MM.1S (cell line): Measurements from ENCODE around the gene ATL2.
"Not testable (repeated sequence)": the region's sequence is repeated elsewhere in the genome, so short reads cannot be mapped to it uniquely, and the experiment has no call there.

Experiments used
- DNase-seq: peaks from one replicate; pipeline ENCODE4 v3.0.0-alpha.2; 2015
- H2AFZ ChIP-seq: fragments of 300-600 bp; sonication (generic); 2 replicates; pipeline ENCODE4 v1.6.0; 2016; ENCODE audit warnings: antibody characterized with exemption, low read length
- H3F3A ChIP-seq: fragments of 300-600 bp; sonication (generic); 2 replicates; pipeline ENCODE4 v1.6.1; 2016; ENCODE audit warnings: mild to moderate bottlenecking, antibody characterized with exemption, low read length, moderate library complexity, mixed read lengths; ENCODE audit not compliant: insufficient read depth
- H3K27ac ChIP-seq: fragments of 300-600 bp; sonication (generic); 2 replicates; pipeline ENCODE4 v1.5.1; 2016; ENCODE audit warnings: mild to moderate bottlenecking, low read length
- H3K27me3 ChIP-seq: fragments of 300-600 bp; sonication (generic); replicated peaks from 2 replicates; pipeline ENCODE4 v1.6.0; 2016; ENCODE audit warnings: low read length; ENCODE audit not compliant: insufficient read depth
- H3K36me3 ChIP-seq: fragments of 300-600 bp; sonication (generic); replicated peaks from 2 replicates; pipeline ENCODE4 v1.6.1; 2016; ENCODE audit warnings: mild to moderate bottlenecking, low read length, mixed read lengths; ENCODE audit not compliant: insufficient read depth
- H3K4me1 ChIP-seq: fragments of 300-600 bp; sonication (generic); 2 replicates; pipeline ENCODE4 v1.6.1; 2016; ENCODE audit warnings: low read length, mixed read lengths
- H3K4me2 ChIP-seq: fragments of 300-600 bp; sonication (generic); 2 replicates; pipeline ENCODE4 v1.6.0; 2016; ENCODE audit warnings: low read depth, low read length
- H3K4me3 ChIP-seq: fragments of 300-600 bp; sonication (generic); 2 replicates; pipeline ENCODE4 v1.5.1; 2016; ENCODE audit warnings: low read length, mixed read lengths
- H3K79me2 ChIP-seq: fragments of 300-600 bp; sonication (generic); 2 replicates; pipeline ENCODE4 v1.6.1; 2016; ENCODE audit warnings: mixed run types, low read length, mixed read lengths
- H3K9ac ChIP-seq: fragments of 300-600 bp; sonication (generic); 2 replicates; pipeline ENCODE4 v1.6.1; 2016; ENCODE audit warnings: low read length, mixed read lengths
- H3K9me2 ChIP-seq: fragments of 300-600 bp; sonication (generic); replicated peaks from 2 replicates; pipeline ENCODE4 v1.6.1; 2016; ENCODE audit warnings: mild to moderate bottlenecking, low read length, mixed read lengths; ENCODE audit not compliant: insufficient read depth
- H3K9me3 ChIP-seq: fragments of 300-600 bp; sonication (generic); replicated peaks from 2 replicates; pipeline ENCODE4 v1.6.1; 2016; ENCODE audit warnings: mild to moderate bottlenecking, low read length, mixed read lengths; ENCODE audit not compliant: insufficient read depth
- H4K20me1 ChIP-seq: fragments of 300-600 bp; sonication (generic); 2 replicates; pipeline ENCODE4 v1.6.1; 2016; ENCODE audit warnings: mild to moderate bottlenecking, low read length, moderate library complexity, mixed read lengths; ENCODE audit not compliant: insufficient read depth
- EZH2 ChIP-seq: fragments of 300-600 bp; sonication (generic); optimal IDR thresholded peaks from 2 replicates; pipeline ENCODE3; 2017; ENCODE audit warnings: low read depth, mild to moderate bottlenecking, antibody characterized with exemption, low read length, mixed read lengths
- EZH2phosphoT487 ChIP-seq: fragments of 300-600 bp; sonication (generic); IDR thresholded peaks from 2 replicates; pipeline ENCODE4 v1.6.1; 2018; ENCODE audit warnings: antibody characterized with exemption, low read length
- TF ChIP-seq, protein P1 (sequence below): fragments of 300-600 bp; sonication (generic); IDR thresholded peaks from 2 replicates; pipeline ENCODE4 v1.5.1; 2016; ENCODE audit warnings: antibody characterized with exemption, low read length, mixed read lengths

ATL2 gene

DNA sequence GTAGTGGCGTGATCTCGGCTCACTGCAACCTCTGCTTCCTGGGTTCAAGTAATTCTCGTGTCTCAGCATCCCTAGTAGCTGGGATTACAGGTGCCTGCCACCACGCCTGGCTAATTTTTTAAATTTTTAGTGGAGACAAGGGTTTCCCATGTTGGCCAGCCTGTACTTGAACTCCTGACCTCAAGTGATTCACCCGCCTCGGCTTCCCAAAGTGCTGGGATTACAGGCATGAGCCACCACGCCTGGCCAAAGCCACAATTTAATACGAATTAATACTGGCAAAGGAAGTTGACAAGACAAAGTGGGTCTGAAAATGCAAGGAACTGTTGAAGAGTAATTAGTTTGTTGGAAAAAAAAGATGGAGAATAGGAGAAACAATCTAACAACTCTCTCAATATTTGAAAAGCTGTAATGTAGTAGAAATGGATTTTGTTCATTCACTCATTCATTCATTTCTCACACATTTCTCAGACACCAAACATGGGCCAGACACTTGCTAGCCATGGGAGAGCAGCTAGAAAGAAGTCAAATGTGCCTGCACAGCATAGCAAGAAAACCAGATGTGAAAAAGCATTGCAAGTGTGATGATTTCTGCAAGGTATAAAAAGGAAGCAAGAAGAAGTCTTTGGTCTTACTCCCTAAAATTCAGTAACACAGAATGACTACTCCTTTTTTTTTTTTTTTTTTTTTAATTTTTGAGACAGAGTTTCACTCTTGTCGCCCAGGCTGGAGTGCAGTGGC is 39.4 kb upstream of the ATL2 start:
- no peak overlapping the region for H2AFZ ChIP-seq
- H3K4me1 ChIP-seq = no peaks in the 10 kb centered on the region
- TF ChIP-seq, protein P1, sequence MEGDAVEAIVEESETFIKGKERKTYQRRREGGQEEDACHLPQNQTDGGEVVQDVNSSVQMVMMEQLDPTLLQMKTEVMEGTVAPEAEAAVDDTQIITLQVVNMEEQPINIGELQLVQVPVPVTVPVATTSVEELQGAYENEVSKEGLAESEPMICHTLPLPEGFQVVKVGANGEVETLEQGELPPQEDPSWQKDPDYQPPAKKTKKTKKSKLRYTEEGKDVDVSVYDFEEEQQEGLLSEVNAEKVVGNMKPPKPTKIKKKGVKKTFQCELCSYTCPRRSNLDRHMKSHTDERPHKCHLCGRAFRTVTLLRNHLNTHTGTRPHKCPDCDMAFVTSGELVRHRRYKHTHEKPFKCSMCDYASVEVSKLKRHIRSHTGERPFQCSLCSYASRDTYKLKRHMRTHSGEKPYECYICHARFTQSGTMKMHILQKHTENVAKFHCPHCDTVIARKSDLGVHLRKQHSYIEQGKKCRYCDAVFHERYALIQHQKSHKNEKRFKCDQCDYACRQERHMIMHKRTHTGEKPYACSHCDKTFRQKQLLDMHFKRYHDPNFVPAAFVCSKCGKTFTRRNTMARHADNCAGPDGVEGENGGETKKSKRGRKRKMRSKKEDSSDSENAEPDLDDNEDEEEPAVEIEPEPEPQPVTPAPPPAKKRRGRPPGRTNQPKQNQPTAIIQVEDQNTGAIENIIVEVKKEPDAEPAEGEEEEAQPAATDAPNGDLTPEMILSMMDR = no peak
- TF ChIP-seq EZH2 (no peak), EZH2phosphoT487 (no peak)
- no peaks in the 10 kb centered on the region for H3K9me2 ChIP-seq
- H4K20me1 ChIP-seq = no peaks in the 10 kb centered on the region
- H3K36me3 ChIP-seq = no peaks in the 10 kb centered on the region
- no peak overlapping the region for H3K4me2 ChIP-seq
- no peak overlapping the region for H3K4me3 ChIP-seq
- no peak overlapping the region for H3K27ac ChIP-seq
- no peaks in the 10 kb centered on the region for H3K9me3 ChIP-seq
- no peak overlapping the region for H3K9ac ChIP-seq
- no peaks in the 10 kb centered on the region for H3K27me3 ChIP-seq
- no peak for DNase-seq
- H3F3A ChIP-seq = no peaks in the 10 kb centered on the region
- no peaks in the 10 kb centered on the region for H3K79me2 ChIP-seq

DNA sequence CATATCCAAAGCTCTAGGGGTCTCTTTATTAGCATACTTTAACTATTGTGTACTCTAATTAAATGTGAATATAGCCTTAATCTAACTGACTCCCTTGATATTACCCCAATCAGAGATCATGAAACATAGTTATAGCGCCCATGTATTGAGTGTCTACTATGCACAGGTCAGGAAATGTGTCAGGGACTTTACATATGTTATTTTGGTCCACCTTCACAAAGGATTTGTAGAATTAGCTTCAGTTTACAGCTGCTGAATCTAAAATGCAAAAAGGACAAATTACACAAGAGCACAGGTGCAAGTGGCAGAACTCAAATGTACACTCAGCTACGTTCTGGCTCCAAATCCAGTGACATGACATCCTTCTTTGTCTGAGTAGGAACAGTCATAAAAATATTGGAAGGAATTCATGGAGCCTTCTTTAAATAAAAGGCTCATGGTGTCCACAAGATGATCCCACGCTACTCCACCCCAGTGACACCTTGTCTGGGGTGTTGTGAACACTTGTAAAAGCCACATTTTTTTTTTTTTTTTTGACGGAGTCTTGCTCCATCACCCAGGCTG is 38.7 kb upstream of the ATL2 start:
- no peaks in the 10 kb centered on the region for H3K79me2 ChIP-seq
- H3K9me2 ChIP-seq = no peaks in the 10 kb centered on the region
- H3F3A ChIP-seq = no peaks in the 10 kb centered on the region
- H3K27me3 ChIP-seq = no peaks in the 10 kb centered on the region
- no peak overlapping the region for H3K27ac ChIP-seq
- H3K4me2 ChIP-seq = no peak overlapping the region
- H3K9ac ChIP-seq = no peak overlapping the region
- H3K4me1 ChIP-seq = no peaks in the 10 kb centered on the region
- no peaks in the 10 kb centered on the region for H4K20me1 ChIP-seq
- no peaks in the 10 kb centered on the region for H3K36me3 ChIP-seq
- no peak overlapping the region for H3K4me3 ChIP-seq
- no peak overlapping the region for H2AFZ ChIP-seq
- TF ChIP-seq EZH2phosphoT487 (no peak), EZH2 (no peak)
- TF ChIP-seq, protein P1 = no peak
- no peaks in the 10 kb centered on the region for H3K9me3 ChIP-seq
- DNase-seq = no peak

DNA sequence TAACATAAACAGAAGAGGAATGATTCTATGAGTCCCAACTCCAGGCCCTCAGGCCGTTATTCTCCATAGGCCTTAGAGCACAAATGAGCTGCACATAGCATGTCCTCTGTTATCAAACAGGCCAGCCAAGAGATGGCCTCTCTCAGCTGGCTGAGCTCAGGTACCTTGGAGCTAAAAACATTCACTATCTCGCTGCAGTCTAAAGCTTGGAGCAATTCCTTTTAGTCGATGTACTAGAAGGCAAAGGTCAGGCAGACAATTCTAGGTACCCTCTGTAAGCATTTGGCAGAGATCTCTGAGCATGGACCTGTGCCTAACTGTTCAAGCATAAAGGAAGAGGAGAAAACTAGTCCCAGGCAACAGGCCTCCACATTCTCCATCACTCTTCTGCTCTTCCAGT is 38.0 kb upstream of the ATL2 start:
- Histone ChIP-seq H3K27me3 (no peaks in the 10 kb centered on the region), H3K9me2 (no peaks in the 10 kb centered on the region), H3K36me3 (no peaks in the 10 kb centered on the region), H3K27ac (no peak overlapping the region), H3K79me2 (no peaks in the 10 kb centered on the region), H2AFZ (no peak overlapping the region), H3F3A (peaks cover 3% of the 10 kb centered on the region), H3K9ac (no peak overlapping the region), H4K20me1 (no peaks in the 10 kb centered on the region), H3K4me2 (no peak overlapping the region), H3K4me3 (no peak overlapping the region), H3K4me1 (peaks cover 4% of the 10 kb centered on the region), H3K9me3 (no peaks in the 10 kb centered on the region)
- TF ChIP-seq, protein P1 = no peak
- no peak for TF ChIP-seq EZH2
- no peak for TF ChIP-seq EZH2phosphoT487
- DNase-seq = no peak

DNA sequence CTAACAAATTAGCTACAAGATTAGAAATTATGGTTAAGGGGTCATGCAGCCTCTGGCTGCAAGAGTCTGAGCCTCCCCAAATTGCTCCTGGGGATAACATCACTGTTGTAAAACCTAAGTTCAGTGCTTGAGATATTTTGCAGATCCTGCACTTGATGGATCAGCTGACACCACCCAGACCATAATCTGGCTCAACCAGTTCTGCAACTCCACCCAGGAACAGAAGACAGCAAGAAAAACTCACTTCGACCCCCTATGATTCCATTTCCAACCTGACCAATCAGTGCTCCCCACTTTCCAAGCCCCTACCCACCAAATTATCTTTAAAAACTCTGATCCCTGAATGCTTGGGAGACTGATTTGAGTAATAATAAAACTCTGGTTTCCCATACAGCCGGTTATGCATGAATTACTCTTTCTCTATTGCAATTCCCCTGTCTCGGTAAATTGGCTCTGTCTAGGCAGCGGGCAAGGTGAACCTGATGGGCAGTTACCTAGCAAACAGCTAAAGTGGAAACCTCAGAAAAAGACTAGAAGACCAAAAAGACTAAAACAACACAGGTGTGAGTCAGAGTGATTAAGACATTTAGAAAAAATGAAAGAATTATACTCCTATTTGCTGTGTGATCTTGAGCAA is 35.3 kb upstream of the ATL2 start:
- not testable (repeated sequence) for H3K27ac ChIP-seq, DNase-seq, H3K27me3 ChIP-seq

More for the DNA sequence above, 35.3 kb upstream of the ATL2 start:
- H3K36me3 ChIP-seq, H4K20me1 ChIP-seq, H3K79me2 ChIP-seq, H3K9me3 ChIP-seq, H3K9me2 ChIP-seq, H3K9ac ChIP-seq, H3K4me2 ChIP-seq, H3K4me3 ChIP-seq, H2AFZ ChIP-seq: not testable (repeated sequence)
- H3F3A ChIP-seq = peaks cover 15% of the 10 kb centered on the region
- peaks cover 20% of the 10 kb centered on the region for H3K4me1 ChIP-seq
